Measurements from ENCODE around the gene LIN7B. TPM values are rescaled to one million over a fixed set of nuclear protein-coding genes. Genes with fewer than 3 reads are reported as not detected.

Gene LIN7B
- total and polyA plus RNA-seq, 2 of the 13 experiments (the other 11 are each of a cell fraction or from before 2014, with no cell fraction given) = 5.3 to 7.6 TPM

DNA sequence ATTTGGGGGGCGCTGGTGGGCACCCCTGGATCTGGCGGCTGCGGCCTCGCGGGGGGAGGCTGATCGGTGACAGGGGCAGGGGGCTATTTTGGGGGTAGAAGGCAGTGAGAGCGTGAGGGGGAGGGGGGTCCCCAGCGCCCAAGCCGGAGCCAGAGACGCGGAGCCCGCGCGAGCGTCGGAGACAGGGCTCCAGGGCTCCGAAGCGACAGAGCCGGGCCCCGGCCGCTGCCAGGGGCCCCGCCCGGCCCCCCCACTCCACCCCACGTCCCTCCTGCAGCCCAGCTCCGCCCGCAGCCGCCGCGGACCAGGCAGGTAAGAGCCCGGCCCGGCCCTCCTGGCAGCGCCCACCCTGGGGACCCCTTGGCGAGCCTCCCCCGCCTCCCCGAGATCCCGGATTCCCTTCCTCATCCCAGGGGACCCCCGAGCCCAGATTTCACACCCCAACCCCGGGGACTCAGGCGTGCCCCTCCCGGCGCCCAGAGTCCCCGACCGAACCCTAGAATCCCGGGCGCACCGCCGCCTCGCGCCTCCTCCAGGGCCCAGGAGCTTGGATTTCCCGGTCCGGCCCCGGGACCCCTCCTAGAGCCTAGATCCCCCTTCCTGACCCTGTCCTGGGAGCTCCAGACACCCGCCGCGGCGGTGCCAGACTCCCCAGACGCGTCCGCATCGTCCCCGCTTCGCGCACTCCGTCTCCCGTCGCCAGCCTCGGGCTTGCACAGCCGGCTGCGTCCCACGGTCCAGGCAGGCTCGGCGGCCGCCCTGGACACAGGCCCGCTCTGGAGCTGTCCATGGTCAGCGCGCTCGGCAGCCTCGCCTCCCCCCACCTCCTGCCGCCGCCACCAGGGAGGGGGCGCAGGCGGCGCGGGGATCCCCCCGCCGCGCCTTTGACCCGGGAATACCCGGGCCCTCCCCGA, 5.5 kb downstream of the LIN7B start, which contains the start of gene PPFIA3 (continued):
- no peak for TF ChIP-seq ZNF674 (CRISPR knock-in tag; IDR thresholded peaks at IDR 0.05; ENCODE audit: low read depth)
- TF ChIP-seq MZF1 (CRISPR knock-in tag; IDR thresholded peaks at IDR 0.05; ENCODE audit: borderline replicate concordance) = no peak
- no peak for TF ChIP-seq ZNF704 (CRISPR knock-in tag; IDR thresholded peaks at IDR 0.05; ENCODE audit: borderline replicate concordance)
- no peak for TF ChIP-seq ZNF354B (CRISPR knock-in tag; IDR thresholded peaks at IDR 0.05)
- TF ChIP-seq ZNF446 (CRISPR knock-in tag; IDR thresholded peaks at IDR 0.05) = 0 out of 2 replicates have a peak, but pooled peaks have one; percentile 49
- TF ChIP-seq, protein P1, sequence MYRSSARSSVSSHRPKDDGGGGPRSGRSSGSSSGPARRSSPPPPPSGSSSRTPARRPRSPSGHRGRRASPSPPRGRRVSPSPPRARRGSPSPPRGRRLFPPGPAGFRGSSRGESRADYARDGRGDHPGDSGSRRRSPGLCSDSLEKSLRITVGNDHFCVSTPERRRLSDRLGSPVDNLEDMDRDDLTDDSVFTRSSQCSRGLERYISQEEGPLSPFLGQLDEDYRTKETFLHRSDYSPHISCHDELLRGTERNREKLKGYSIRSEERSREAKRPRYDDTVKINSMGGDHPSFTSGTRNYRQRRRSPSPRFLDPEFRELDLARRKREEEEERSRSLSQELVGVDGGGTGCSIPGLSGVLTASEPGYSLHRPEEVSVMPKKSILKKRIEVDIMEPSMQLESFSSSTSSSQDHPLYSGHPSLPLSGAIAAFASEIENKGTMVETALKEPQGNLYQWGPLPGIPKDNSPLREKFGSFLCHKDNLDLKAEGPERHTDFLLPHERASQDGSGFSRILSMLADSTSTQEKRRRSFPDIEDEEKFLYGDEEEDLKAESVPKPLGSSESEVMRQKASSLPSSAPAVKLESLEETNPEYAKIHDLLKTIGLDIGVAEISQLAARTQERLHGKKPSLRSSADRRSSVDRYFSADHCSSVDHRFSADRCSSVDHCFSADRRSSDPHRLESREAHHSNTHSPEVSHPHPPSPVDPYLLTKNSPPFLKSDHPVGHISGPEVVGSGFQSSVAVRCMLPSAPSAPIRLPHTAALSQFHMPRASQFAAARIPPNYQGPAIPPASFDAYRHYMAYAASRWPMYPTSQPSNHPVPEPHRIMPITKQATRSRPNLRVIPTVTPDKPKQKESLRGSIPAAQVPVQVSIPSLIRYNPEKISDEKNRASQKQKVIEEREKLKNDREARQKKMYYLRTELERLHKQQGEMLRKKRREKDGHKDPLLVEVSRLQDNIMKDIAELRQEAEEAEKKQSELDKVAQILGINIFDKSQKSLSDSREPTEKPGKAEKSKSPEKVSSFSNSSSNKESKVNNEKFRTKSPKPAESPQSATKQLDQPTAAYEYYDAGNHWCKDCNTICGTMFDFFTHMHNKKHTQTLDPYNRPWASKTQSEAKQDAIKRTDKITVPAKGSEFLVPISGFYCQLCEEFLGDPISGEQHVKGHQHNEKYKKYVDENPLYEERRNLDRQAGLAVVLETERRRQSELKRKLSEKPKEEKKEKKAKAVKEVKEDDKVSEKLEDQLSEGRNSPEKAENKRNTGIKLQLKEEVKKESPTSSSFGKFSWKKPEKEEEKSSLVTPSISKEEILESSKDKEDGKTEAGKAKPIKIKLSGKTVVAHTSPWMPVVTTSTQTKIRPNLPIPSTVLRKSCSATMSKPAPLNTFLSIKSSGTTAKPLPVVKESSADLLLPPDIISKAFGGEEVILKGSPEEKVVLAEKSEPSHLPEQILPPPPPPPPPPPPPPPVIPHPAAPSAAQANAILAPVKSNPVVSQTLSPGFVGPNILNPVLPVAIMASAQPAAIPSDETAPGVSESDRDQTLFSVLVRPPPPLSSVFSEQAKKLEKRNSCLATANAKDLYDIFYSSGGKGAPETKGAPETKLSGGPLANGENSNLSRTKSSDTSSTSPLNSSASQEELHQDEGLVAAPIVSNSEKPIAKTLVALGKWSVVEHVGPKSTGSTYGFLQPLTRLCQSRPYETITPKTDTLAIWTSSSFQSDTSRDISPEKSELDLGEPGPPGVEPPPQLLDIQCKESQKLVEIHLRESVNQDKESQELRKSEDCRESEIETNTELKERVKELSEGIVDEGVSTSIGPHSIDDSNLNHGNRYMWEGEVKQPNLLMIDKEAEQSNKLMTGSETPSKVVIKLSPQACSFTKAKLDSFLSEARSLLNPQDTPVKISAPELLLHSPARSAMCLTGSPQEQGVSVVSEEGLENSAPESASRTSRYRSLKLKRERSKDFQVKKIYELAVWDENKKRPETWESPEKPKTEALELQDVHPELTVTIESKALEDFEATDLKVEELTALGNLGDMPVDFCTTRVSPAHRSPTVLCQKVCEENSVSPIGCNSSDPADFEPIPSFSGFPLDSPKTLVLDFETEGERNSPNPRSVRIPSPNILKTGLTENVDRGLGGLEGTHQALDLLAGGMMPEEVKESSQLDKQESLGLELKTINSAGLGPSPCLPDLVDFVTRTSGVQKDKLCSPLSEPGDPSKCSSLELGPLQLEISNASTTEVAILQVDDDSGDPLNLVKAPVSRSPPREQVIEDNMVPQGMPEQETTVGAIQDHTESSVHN (CRISPR knock-in tag; IDR thresholded peaks at IDR 0.05) = no peak
- TF ChIP-seq ZEB1 (IDR thresholded peaks at IDR 0.05; ENCODE audit: insufficient replicate concordance, low read depth) = no peak
- no peak for TF ChIP-seq ATRX (CRISPR knock-in tag; IDR thresholded peaks at IDR 0.05; ENCODE audit: borderline replicate concordance)
- TF ChIP-seq SNAPC2 (CRISPR knock-in tag; IDR thresholded peaks at IDR 0.05) = peak; percentile 67; the same call in 1 of the 2 replicates
- no peak for TF ChIP-seq SIX1 (CRISPR knock-in tag; IDR thresholded peaks at IDR 0.05; ENCODE audit: borderline replicate concordance)

Measured in HepG2 (cell line).